ENCODE measurements around the gene TNFRSF12A.

The TNFRSF12A gene

GRCh38 chr16:3001316-3001715 is 18.9 kb upstream of the TNFRSF12A start:
- H3K27ac ChIP-seq (ENCODE audit: low read length) = no peak overlapping the region

GRCh38 chr16:3003582-3004270 is 16.4 kb upstream of the TNFRSF12A start:
- H4K20me1 ChIP-seq (ENCODE audit: insufficient read depth, low read length) = no peaks in the 10 kb centered on the region
- no peaks in the 10 kb centered on the region for H3K79me2 ChIP-seq (ENCODE audit: low read length)
- no peak overlapping the region for H3K9ac ChIP-seq (ENCODE audit: low read length)
- no peaks in the 10 kb centered on the region for H3K36me3 ChIP-seq (replicated peaks; ENCODE audit: low read depth, low read length)
- H3K9me3 ChIP-seq (ENCODE audit: insufficient read depth, low read length) = no peaks in the 10 kb centered on the region
- H3K4me3 ChIP-seq (ENCODE audit: low read length) = 0 out of 2 replicates have a peak overlapping the region, but pooled peaks have one; percentile 43
- TF ChIP-seq, protein P1, sequence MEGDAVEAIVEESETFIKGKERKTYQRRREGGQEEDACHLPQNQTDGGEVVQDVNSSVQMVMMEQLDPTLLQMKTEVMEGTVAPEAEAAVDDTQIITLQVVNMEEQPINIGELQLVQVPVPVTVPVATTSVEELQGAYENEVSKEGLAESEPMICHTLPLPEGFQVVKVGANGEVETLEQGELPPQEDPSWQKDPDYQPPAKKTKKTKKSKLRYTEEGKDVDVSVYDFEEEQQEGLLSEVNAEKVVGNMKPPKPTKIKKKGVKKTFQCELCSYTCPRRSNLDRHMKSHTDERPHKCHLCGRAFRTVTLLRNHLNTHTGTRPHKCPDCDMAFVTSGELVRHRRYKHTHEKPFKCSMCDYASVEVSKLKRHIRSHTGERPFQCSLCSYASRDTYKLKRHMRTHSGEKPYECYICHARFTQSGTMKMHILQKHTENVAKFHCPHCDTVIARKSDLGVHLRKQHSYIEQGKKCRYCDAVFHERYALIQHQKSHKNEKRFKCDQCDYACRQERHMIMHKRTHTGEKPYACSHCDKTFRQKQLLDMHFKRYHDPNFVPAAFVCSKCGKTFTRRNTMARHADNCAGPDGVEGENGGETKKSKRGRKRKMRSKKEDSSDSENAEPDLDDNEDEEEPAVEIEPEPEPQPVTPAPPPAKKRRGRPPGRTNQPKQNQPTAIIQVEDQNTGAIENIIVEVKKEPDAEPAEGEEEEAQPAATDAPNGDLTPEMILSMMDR (IDR thresholded peaks at IDR 0.05; ENCODE audit: low read depth, low read length) = peak; percentile 58
- TF ChIP-seq EZH2phosphoT487 (IDR thresholded peaks at IDR 0.05; ENCODE audit: low read depth) = no peak
- H3K4me1 ChIP-seq (ENCODE audit: low read length) = 0 out of 2 replicates have a peak, but pooled peaks cover 3% of the 10 kb centered on the region
- H3K27me3 ChIP-seq (ENCODE audit: low read depth, low read length) = peaks cover 44% of the 10 kb centered on the region
- no peak overlapping the region for H3K27ac ChIP-seq (ENCODE audit: low read length)
- peak overlapping the region; percentile 30 for H3K4me2 ChIP-seq (ENCODE audit: low read length)
- H2AFZ ChIP-seq (ENCODE audit: low read depth, low read length) = no peak overlapping the region

More at GRCh38 chr16:3001316-3001715, 18.9 kb upstream of the TNFRSF12A start:
- Histone ChIP-seq H3K4me3 (ENCODE audit: low read length) (no peak overlapping the region), H2AFZ (ENCODE audit: low read depth, low read length) (no peak overlapping the region), H4K20me1 (ENCODE audit: insufficient read depth, low read length) (no peaks in the 10 kb centered on the region), H3K36me3 (replicated peaks; ENCODE audit: low read depth, low read length) (no peaks in the 10 kb centered on the region), H3K79me2 (ENCODE audit: low read length) (no peaks in the 10 kb centered on the region), H3K9me3 (ENCODE audit: insufficient read depth, low read length) (no peaks in the 10 kb centered on the region), H3K9ac (ENCODE audit: low read length) (no peak overlapping the region), H3K4me1 (ENCODE audit: low read length) (0 out of 2 replicates have a peak, but pooled peaks cover 3% of the 10 kb centered on the region), H3K27me3 (ENCODE audit: low read depth, low read length) (peaks cover 42% of the 10 kb centered on the region), H3K4me2 (ENCODE audit: low read length) (no peak overlapping the region)
- TF ChIP-seq EZH2phosphoT487 (IDR thresholded peaks at IDR 0.05; ENCODE audit: low read depth) = no peak
- TF ChIP-seq, protein P1 (IDR thresholded peaks at IDR 0.05; ENCODE audit: low read depth, low read length) = no peak

GRCh38 chr16:3004319-3004718 is 15.8 kb upstream of the TNFRSF12A start:
- H3K4me2 ChIP-seq (ENCODE audit: low read length) = no peak overlapping the region
- peaks cover 39% of the 10 kb centered on the region for H3K27me3 ChIP-seq (ENCODE audit: low read depth, low read length)
- no peaks in the 10 kb centered on the region for H3K9me3 ChIP-seq (ENCODE audit: insufficient read depth, low read length)
- peak overlapping the region; percentile 43; the same call in 1 of the 2 replicates for H3K4me3 ChIP-seq (ENCODE audit: low read length)
- no peaks in the 10 kb centered on the region for H3K79me2 ChIP-seq (ENCODE audit: low read length)
- TF ChIP-seq, protein P1 (IDR thresholded peaks at IDR 0.05; ENCODE audit: low read depth, low read length) = no peak
- TF ChIP-seq EZH2phosphoT487 (IDR thresholded peaks at IDR 0.05; ENCODE audit: low read depth) = no peak
- no peaks in the 10 kb centered on the region for H3K36me3 ChIP-seq (replicated peaks; ENCODE audit: low read depth, low read length)
- no peak overlapping the region for H3K27ac ChIP-seq (ENCODE audit: low read length)
- H3K9ac ChIP-seq (ENCODE audit: low read length) = no peak overlapping the region
- H3K4me1 ChIP-seq (ENCODE audit: low read length) = 0 out of 2 replicates have a peak, but pooled peaks cover 3% of the 10 kb centered on the region
- no peak overlapping the region for H2AFZ ChIP-seq (ENCODE audit: low read depth, low read length)
- no peaks in the 10 kb centered on the region for H4K20me1 ChIP-seq (ENCODE audit: insufficient read depth, low read length)

DNA sequence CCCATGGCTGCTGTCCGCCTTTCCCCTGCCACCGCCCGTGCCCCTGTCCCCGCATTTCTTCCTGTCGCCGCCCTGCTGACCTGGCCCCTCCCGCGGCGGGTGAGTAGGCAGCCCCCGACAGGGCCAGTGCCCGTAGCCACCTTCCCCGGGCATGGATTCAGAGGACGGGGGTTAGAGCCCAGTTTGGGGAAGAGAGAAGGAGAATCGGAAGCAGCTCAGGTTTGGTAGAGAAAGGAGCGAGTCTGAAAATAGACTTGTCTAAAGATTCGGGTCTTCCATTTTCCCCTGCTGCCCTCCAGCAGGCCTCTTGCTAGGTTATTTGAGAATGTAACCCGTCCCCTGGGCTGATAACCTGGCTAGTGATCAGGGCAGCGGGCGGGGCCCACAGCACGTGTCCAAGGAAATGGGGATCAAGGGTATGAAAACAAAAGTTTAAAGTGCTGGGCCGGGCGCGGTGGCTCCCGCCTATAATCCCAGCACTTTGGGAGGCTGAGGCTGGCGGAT is 15.3 kb upstream of the TNFRSF12A start:
- no peaks in the 10 kb centered on the region for H3K36me3 ChIP-seq (replicated peaks; ENCODE audit: low read depth, low read length)
- H3K4me2 ChIP-seq (ENCODE audit: low read length) = peak overlapping the region; percentile 71
- no peaks in the 10 kb centered on the region for H3K9me3 ChIP-seq (ENCODE audit: insufficient read depth, low read length)
- TF ChIP-seq, protein P1 (IDR thresholded peaks at IDR 0.05; ENCODE audit: low read depth, low read length) = no peak
- TF ChIP-seq EZH2phosphoT487 (IDR thresholded peaks at IDR 0.05; ENCODE audit: low read depth) = no peak
- H3K4me3 ChIP-seq (ENCODE audit: low read length) = peak overlapping the region; percentile 80
- no peaks in the 10 kb centered on the region for H4K20me1 ChIP-seq (ENCODE audit: insufficient read depth, low read length)
- 0 out of 2 replicates have a peak, but pooled peaks cover 3% of the 10 kb centered on the region for H3K4me1 ChIP-seq (ENCODE audit: low read length)
- no peaks in the 10 kb centered on the region for H3K79me2 ChIP-seq (ENCODE audit: low read length)
- no peak overlapping the region for H3K27ac ChIP-seq (ENCODE audit: low read length)
- H2AFZ ChIP-seq (ENCODE audit: low read depth, low read length) = peak overlapping the region; percentile 74
- peak overlapping the region; percentile 22; the same call in 1 of the 2 replicates for H3K9ac ChIP-seq (ENCODE audit: low read length)
- H3K27me3 ChIP-seq (ENCODE audit: low read depth, low read length) = peaks cover 37% of the 10 kb centered on the region
